Neural cell (in vitro differentiated cells): ENCODE measurements around the gene BCAS1. TPM values are rescaled to one million over a fixed set of nuclear protein-coding genes. Genes with fewer than 3 reads are reported as not detected.

Experiments used
- H2AFZ ChIP-seq: fragments of 200-600, 300-800 bp; sonication (generic), shearing (Covaris generic); 2 replicates; pipeline ENCODE4 v1.6.0; 2014; ENCODE audit warnings: low read depth, mild to moderate bottlenecking, antibody characterized with exemption, low read length, moderate library complexity
- H3F3A ChIP-seq: fragments of 200-600 bp; shearing (Covaris generic); 2 replicates; pipeline ENCODE4 v1.6.1; 2016; ENCODE audit warnings: mild to moderate bottlenecking, moderate library complexity, mixed read lengths, antibody characterized with exemption, low read length; ENCODE audit not compliant: insufficient read depth, poor library complexity, severe bottlenecking
- H3K27ac ChIP-seq: fragments of 200-600, 300-800 bp; sonication (generic), shearing (Covaris generic); 2 replicates; pipeline ENCODE4 v1.5.1; 2014; ENCODE audit warnings: mild to moderate bottlenecking, low read length, moderate library complexity
- H3K27me3 ChIP-seq: fragments of 300-800, 200-600 bp; sonication (generic), shearing (Covaris generic); 2 replicates; pipeline ENCODE4 v1.6.0; 2014; ENCODE audit warnings: mild to moderate bottlenecking, low read depth, low read length, moderate library complexity; ENCODE audit not compliant: insufficient read depth
- H3K36me3 ChIP-seq: fragments of 300-800, 200-600 bp; sonication (generic), shearing (Covaris generic); 2 replicates; pipeline ENCODE4 v1.5.1; 2014; ENCODE audit warnings: mild to moderate bottlenecking, antibody characterized with exemption, low read length, moderate library complexity; ENCODE audit not compliant: insufficient read depth
- H3K4me2 ChIP-seq: fragments of 300-800, 200-600 bp; sonication (generic), shearing (Covaris generic); 2 replicates; pipeline ENCODE4 v1.6.0; 2014; ENCODE audit warnings: mild to moderate bottlenecking, low read length
- H3K4me3 ChIP-seq: fragments of 300-800, 200-600 bp; sonication (generic), shearing (Covaris generic); 2 replicates; pipeline ENCODE4 v1.5.1; 2014; ENCODE audit warnings: mild to moderate bottlenecking, low read length, moderate library complexity
- H3K79me2 ChIP-seq: fragments of 200-600 bp; shearing (Covaris generic); replicated peaks from 2 replicates; pipeline ENCODE4 v1.6.0; 2014; ENCODE audit warnings: mild to moderate bottlenecking, low read length, moderate library complexity; ENCODE audit not compliant: insufficient read depth
- H3K9ac ChIP-seq: fragments of 300-800, 200-600 bp; sonication (generic), shearing (Covaris generic); 2 replicates; pipeline ENCODE4 v1.6.1; 2016; ENCODE audit warnings: mild to moderate bottlenecking, low read length, mixed read lengths
- H3K9me2 ChIP-seq: fragments of 200-600 bp; shearing (Covaris generic); 2 replicates; pipeline ENCODE4 v1.6.1; 2016; ENCODE audit warnings: mild to moderate bottlenecking, low read length, mixed read lengths; ENCODE audit not compliant: insufficient read depth
- H3K9me3 ChIP-seq: fragments of 200-600, 300-800 bp; sonication (generic), shearing (Covaris generic); 2 replicates; pipeline ENCODE4 v1.6.1; 2016; ENCODE audit warnings: mild to moderate bottlenecking, mixed run types, low read length, moderate library complexity, mixed read lengths
- H4K20me1 ChIP-seq: fragments of 200-600 bp; shearing (Covaris generic); 2 replicates; pipeline ENCODE4 v1.6.1; 2016; ENCODE audit warnings: mild to moderate bottlenecking, mixed run types; ENCODE audit not compliant: insufficient read depth
- CTCF ChIP-seq: fragments of 450-650 bp; IDR thresholded peaks from 2 replicates; pipeline ENCODE4 v1.5.1; 2014; ENCODE audit warnings: antibody characterized with exemption, mild to moderate bottlenecking, moderate library complexity; ENCODE audit not compliant: poor library complexity, severe bottlenecking
- EP300 ChIP-seq: fragments of 450-650 bp; conservative IDR thresholded peaks from 2 replicates; pipeline ENCODE4 v1.6.1; 2014; ENCODE audit warnings: antibody characterized with exemption, mild to moderate bottlenecking, moderate library complexity; ENCODE audit not compliant: poor library complexity, severe bottlenecking
- EZH2 ChIP-seq: fragments of 200-600, 300-800 bp; shearing (Covaris generic), sonication (generic); IDR thresholded peaks from 2 replicates; pipeline ENCODE4 v1.6.1; 2014; ENCODE audit warnings: antibody characterized with exemption, low read length, borderline replicate concordance, mild to moderate bottlenecking; ENCODE audit not compliant: insufficient read depth, poor library complexity, severe bottlenecking
- MXI1 ChIP-seq: fragments of 450-650 bp; conservative IDR thresholded peaks from 2 replicates; pipeline ENCODE4 v1.6.1; 2014; ENCODE audit warnings: antibody characterized with exemption, mild to moderate bottlenecking; ENCODE audit not compliant: poor library complexity, severe bottlenecking
- POLR2AphosphoS5 ChIP-seq: IDR thresholded peaks from 2 replicates; pipeline ENCODE4 v1.6.1; 2012
- RAD21 ChIP-seq: fragments of 450-650 bp; conservative IDR thresholded peaks from 2 replicates; pipeline ENCODE4 v1.6.1; 2014; ENCODE audit warnings: antibody characterized with exemption, mild to moderate bottlenecking, moderate library complexity
- SMC3 ChIP-seq: fragments of 450-650 bp; conservative IDR thresholded peaks from 2 replicates; pipeline ENCODE4 v1.6.1; 2014; ENCODE audit warnings: antibody characterized with exemption, mild to moderate bottlenecking, moderate library complexity; ENCODE audit not compliant: poor library complexity
- TAF1 ChIP-seq: IDR thresholded peaks from 2 replicates; pipeline ENCODE4 v1.6.1; 2012; ENCODE audit warnings: low read depth
- polyA plus RNA-seq: library from polyadenylated mRNA; depleted of rRNA; stranded (reverse); fragments of >200 nt; gene quantifications from 2 replicates; pipeline ENCODE4 v1.2.3, GENCODE V29; 2014
- TF ChIP-seq, protein P1 (sequence below): IDR thresholded peaks from 2 replicates; pipeline ENCODE4 v1.6.1; 2012; ENCODE audit warnings: borderline replicate concordance

BCAS1 gene
- polyA plus RNA-seq, 1 donor from 2014 or later = not detected

GRCh38 chr20:53981752-53982437 is 88.5 kb downstream of the BCAS1 start:
- no peaks in the 10 kb centered on the region for H3K79me2 ChIP-seq

GRCh38 chr20:53981130-53981529 is 89.3 kb downstream of the BCAS1 start:
- no peaks in the 10 kb centered on the region for H4K20me1 ChIP-seq
- no peaks in the 10 kb centered on the region for H3F3A ChIP-seq
- H3K4me2 ChIP-seq = no peak overlapping the region
- no peak overlapping the region for H3K9ac ChIP-seq
- H3K36me3 ChIP-seq = no peaks in the 10 kb centered on the region
- H3K27ac ChIP-seq = no peak overlapping the region
- no peak overlapping the region for H3K4me3 ChIP-seq
- H3K9me2 ChIP-seq = no peaks in the 10 kb centered on the region
- no peaks in the 10 kb centered on the region for H3K79me2 ChIP-seq
- H2AFZ ChIP-seq = no peak overlapping the region
- H3K27me3 ChIP-seq = no peaks in the 10 kb centered on the region
- H3K9me3 ChIP-seq = no peaks in the 10 kb centered on the region
- TF ChIP-seq EP300 (no peak), TAF1 (no peak), EZH2 (no peak), MXI1 (no peak), RAD21 (no peak), SMC3 (no peak), CTCF (no peak)
- TF ChIP-seq, protein P1, sequence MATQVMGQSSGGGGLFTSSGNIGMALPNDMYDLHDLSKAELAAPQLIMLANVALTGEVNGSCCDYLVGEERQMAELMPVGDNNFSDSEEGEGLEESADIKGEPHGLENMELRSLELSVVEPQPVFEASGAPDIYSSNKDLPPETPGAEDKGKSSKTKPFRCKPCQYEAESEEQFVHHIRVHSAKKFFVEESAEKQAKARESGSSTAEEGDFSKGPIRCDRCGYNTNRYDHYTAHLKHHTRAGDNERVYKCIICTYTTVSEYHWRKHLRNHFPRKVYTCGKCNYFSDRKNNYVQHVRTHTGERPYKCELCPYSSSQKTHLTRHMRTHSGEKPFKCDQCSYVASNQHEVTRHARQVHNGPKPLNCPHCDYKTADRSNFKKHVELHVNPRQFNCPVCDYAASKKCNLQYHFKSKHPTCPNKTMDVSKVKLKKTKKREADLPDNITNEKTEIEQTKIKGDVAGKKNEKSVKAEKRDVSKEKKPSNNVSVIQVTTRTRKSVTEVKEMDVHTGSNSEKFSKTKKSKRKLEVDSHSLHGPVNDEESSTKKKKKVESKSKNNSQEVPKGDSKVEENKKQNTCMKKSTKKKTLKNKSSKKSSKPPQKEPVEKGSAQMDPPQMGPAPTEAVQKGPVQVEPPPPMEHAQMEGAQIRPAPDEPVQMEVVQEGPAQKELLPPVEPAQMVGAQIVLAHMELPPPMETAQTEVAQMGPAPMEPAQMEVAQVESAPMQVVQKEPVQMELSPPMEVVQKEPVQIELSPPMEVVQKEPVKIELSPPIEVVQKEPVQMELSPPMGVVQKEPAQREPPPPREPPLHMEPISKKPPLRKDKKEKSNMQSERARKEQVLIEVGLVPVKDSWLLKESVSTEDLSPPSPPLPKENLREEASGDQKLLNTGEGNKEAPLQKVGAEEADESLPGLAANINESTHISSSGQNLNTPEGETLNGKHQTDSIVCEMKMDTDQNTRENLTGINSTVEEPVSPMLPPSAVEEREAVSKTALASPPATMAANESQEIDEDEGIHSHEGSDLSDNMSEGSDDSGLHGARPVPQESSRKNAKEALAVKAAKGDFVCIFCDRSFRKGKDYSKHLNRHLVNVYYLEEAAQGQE = peak; percentile 34

More at GRCh38 chr20:53981752-53982437, 88.5 kb downstream of the BCAS1 start:
- Histone ChIP-seq H3K9ac (no peak overlapping the region), H3K4me3 (no peak overlapping the region), H3K36me3 (no peaks in the 10 kb centered on the region), H3K27me3 (no peaks in the 10 kb centered on the region), H3K4me2 (no peak overlapping the region), H3K9me3 (no peaks in the 10 kb centered on the region), H4K20me1 (no peaks in the 10 kb centered on the region), H2AFZ (no peak overlapping the region), H3K27ac (no peak overlapping the region), H3K9me2 (no peaks in the 10 kb centered on the region), H3F3A (no peaks in the 10 kb centered on the region)
- no peak for TF ChIP-seq EZH2
- no peak for TF ChIP-seq POLR2AphosphoS5
- no peak for TF ChIP-seq RAD21
- no peak for TF ChIP-seq TAF1
- TF ChIP-seq CTCF = no peak
- TF ChIP-seq EP300 = no peak
- TF ChIP-seq, protein P1 = no peak
- no peak for TF ChIP-seq SMC3
